ENCODE results near the gene KCNRG.
"Not testable (repeated sequence)": the region's sequence is repeated elsewhere in the genome, so short reads cannot be mapped to it uniquely, and the experiment has no call there.

The KCNRG gene

GRCh38 chr13:50011461-50011860, 3.8 kb upstream of the KCNRG start:
- no peak for DNase-seq (ENCODE audit: low read depth in 3 of 3, low spot score in 1 of 3)

- no peak for DNase-seq (ENCODE audit: low read depth in 3 of 3, low spot score in 1 of 3)
These were observed 2.7 kb upstream of the KCNRG start for GRCh38 chr13:50012396-50013169.

- no peak for DNase-seq (ENCODE audit: low read depth in 3 of 3, low spot score in 1 of 3)
These were observed 858 bp upstream of the KCNRG start for GRCh38 chr13:50014386-50014785.

- DNase-seq (ENCODE audit: low read depth in 3 of 3, low spot score in 1 of 3), result no peak
These were observed 506 bp downstream of the KCNRG start for GRCh38 chr13:50015750-50016149.

GRCh38 chr13:50016444-50016843, 1.2 kb downstream of the KCNRG start:
- no peak for DNase-seq (ENCODE audit: low read depth in 3 of 3, low spot score in 1 of 3)

- DNase-seq (ENCODE audit: low read depth in 3 of 3, low spot score in 1 of 3), result no peak
These were observed 2.6 kb downstream of the KCNRG start for GRCh38 chr13:50017819-50018218.

GRCh38 chr13:50025436-50025835, 10.2 kb downstream of the KCNRG start:
- no peak for DNase-seq (ENCODE audit: low read depth in 3 of 3, low spot score in 1 of 3)

GRCh38 chr13:50026788-50027473, 11.7 kb downstream of the KCNRG start:
- DNase-seq (ENCODE audit: low read depth in 3 of 3, low spot score in 1 of 3), result no peak

- DNase-seq (ENCODE audit: low read depth in 3 of 3, low spot score in 1 of 3), result no peak
These were observed 15.1 kb downstream of the KCNRG start for GRCh38 chr13:50030315-50030714.

- no peak for DNase-seq (ENCODE audit: low read depth in 3 of 3, low spot score in 1 of 3)
These were observed 18.5 kb downstream of the KCNRG start for GRCh38 chr13:50033725-50034124.

- DNase-seq (ENCODE audit: low read depth in 3 of 3, low spot score in 1 of 3), result no peak
These were observed 22.5 kb downstream of the KCNRG start for GRCh38 chr13:50037788-50038187.

GRCh38 chr13:50038266-50038665, 23.0 kb downstream of the KCNRG start:
- no peak for DNase-seq (ENCODE audit: low read depth in 3 of 3, low spot score in 1 of 3)

- DNase-seq (ENCODE audit: low read depth in 3 of 3, low spot score in 1 of 3), result no peak
These were observed 37.2 kb downstream of the KCNRG start for GRCh38 chr13:50052478-50052877.

GRCh38 chr13:50053844-50054243, 38.6 kb downstream of the KCNRG start:
- no peak for DNase-seq (ENCODE audit: low read depth in 3 of 3, low spot score in 1 of 3)

- no peak for DNase-seq (ENCODE audit: low read depth in 3 of 3, low spot score in 1 of 3)
These were observed 40.2 kb downstream of the KCNRG start for GRCh38 chr13:50055454-50055853.

- no peak for DNase-seq (ENCODE audit: low read depth in 3 of 3, low spot score in 1 of 3)
These were observed 45.5 kb downstream of the KCNRG start for GRCh38 chr13:50060718-50061117.

GRCh38 chr13:50062336-50062735, 47.1 kb downstream of the KCNRG start:
- not testable (repeated sequence) for DNase-seq (ENCODE audit: low read depth in 3 of 3, low spot score in 1 of 3)

- DNase-seq (ENCODE audit: low read depth in 3 of 3, low spot score in 1 of 3), result no peak
These were observed 50.5 kb downstream of the KCNRG start for GRCh38 chr13:50065712-50066111.

- no peak for DNase-seq (ENCODE audit: low read depth in 3 of 3, low spot score in 1 of 3)
These were observed 53.3 kb downstream of the KCNRG start for GRCh38 chr13:50068508-50068907.

GRCh38 chr13:50069261-50069660, 54.0 kb downstream of the KCNRG start:
- no peak for DNase-seq (ENCODE audit: low read depth in 3 of 3, low spot score in 1 of 3)

GRCh38 chr13:50070186-50070585, 54.9 kb downstream of the KCNRG start:
- no peak for DNase-seq (ENCODE audit: low read depth in 3 of 3, low spot score in 1 of 3)

Data from stimulated activated CD4-positive, alpha-beta T cell treated with anti-CD3 and anti-CD28 coated beads, TNF-alpha, amount 100 ng/mL, for 1 hour (primary cell).